Activated T-cell treated with anti-CD3 and anti-CD28 coated beads for 24 hours (primary cell): ENCODE data around the gene PIGB.
A peak's percentile ranks its signal among the peaks of the same experiment; 100 is the strongest.
"Not testable (repeated sequence)": the region's sequence is repeated elsewhere in the genome, so short reads cannot be mapped to it uniquely, and the experiment has no call there.

Source experiments
- DNase-seq: peaks from one replicate; pipeline ENCODE4 v3.0.0-alpha.2; 2020; ENCODE audit warnings: low read depth

The PIGB gene

DNA sequence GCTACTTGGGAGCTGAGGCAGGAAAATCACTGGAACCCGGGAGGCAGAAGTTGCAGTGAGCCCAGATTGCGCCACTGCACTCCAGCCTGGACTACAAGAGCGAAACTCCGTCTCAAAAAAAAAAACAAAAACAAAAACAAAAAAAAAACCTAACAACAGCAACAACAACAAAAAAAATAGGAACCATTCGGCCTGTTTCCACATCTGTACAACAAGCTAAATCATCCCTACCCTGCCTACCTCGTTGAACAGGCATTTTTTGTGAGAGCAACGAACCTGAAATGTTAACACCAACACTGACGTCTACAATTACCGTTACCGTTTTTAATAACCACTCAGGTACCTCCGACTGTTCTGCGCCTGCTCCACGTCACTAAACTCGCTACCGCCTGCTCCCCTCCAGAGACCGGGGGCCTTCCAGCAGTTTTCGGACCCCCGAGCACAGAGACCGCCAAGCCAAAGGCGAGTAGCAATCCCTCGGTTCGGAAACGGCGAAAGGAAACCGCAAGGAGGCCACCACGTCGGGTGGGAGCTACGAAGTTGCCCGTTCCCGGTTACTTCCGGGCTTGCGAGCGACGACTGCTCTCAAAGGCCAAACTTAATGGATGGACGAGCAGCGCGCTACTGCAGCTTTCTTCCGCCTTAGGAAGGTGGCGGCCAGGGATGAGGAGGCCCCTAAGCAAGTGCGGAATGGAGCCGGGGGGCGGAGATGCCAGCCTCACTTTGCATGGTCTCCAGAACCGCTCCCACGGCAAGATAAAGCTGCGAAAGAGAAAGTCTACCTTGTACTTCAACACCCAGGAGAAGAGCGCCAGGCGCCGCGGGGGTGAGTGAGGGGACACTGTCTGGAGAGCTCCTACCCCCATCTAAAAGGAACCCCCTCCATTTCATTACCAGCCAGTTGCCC, at the start of gene PIGB, which contains the start of gene PIGBOS1:
PIGB (plus strand) TSS at position 635 of the 907 bp plus-strand sequence; CDS start at position 664, 29 bp downstream.
PIGBOS1 (minus strand) TSS at position 536 of the 907 bp plus-strand sequence. CDS start 1,331 bp downstream, outside the sequence.
- DNase-seq, result peak; percentile 62

DNA sequence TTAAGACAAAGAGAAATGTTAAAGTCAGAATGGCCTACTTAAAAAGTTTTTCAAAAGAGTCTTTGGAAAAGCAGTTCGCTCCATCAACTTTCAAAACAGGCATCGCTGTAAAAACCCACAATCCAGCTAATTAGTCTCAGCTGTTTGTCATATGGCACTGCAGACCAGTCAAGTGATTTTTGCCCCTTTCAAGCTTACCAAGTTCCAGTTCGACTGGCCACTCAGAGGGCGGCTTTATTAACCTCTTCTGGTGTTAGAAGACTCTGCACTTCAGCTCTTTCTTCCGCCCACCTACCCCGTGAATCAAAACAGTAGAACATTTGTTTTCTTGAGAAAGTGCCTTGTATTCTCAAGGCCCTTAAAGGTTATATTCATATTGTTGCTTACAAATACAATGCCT, 48.7 kb upstream of the PIGB start:
- DNase-seq, result no peak

GRCh38 chr15:55276324-55276723, 42.7 kb upstream of the PIGB start:
- no peak for DNase-seq

GRCh38 chr15:55277116-55277564, 41.9 kb upstream of the PIGB start:
- peak; percentile 30 for DNase-seq

DNA sequence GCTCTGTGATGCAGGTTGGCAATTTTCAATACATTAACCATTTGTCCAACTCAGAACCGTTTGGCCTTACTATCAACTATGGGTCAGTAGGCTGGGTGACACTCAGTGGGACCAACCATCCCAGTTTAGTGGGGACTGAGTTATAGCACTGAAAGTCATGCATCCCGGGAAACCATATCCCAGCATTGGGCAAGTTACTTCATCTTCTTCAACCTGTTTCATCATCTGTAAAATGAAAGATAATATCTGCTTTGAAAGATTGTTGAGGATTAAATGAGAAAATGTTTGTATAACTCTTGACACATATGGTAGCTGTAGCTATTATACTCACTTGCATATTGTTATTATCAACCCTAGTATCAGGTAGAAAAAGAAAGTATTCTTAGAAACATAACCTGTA, 41.3 kb upstream of the PIGB start:
- DNase-seq, result no peak

GRCh38 chr15:55279100-55279745, 39.8 kb upstream of the PIGB start:
- no peak for DNase-seq

GRCh38 chr15:55279746-55280351, 39.2 kb upstream of the PIGB start:
- peak; percentile 50 for DNase-seq

DNA sequence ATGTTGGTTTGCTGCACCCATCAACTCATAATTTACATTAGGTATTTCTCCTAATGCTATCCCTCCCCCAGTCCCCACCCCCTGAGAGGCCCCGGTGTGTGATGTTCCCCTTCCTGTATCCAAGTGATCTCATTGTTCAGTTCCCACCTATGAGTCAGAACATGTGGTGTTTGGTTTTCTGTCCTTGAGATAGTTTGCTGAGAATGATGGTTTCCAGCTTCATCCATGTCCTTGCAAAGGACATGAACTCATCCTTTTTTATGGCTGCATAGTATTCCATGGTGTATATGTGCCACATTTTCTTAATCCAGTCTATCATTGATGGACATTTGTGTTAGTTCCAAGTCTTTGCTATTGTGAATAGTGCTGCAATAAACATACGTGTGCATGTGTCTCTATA, 38.4 kb upstream of the PIGB start:
- not testable (repeated sequence) for DNase-seq

GRCh38 chr15:55281517-55282228, 37.3 kb upstream of the PIGB start:
- no peak for DNase-seq

GRCh38 chr15:55282284-55282833, 36.7 kb upstream of the PIGB start:
- DNase-seq, result peak; percentile 18

DNA sequence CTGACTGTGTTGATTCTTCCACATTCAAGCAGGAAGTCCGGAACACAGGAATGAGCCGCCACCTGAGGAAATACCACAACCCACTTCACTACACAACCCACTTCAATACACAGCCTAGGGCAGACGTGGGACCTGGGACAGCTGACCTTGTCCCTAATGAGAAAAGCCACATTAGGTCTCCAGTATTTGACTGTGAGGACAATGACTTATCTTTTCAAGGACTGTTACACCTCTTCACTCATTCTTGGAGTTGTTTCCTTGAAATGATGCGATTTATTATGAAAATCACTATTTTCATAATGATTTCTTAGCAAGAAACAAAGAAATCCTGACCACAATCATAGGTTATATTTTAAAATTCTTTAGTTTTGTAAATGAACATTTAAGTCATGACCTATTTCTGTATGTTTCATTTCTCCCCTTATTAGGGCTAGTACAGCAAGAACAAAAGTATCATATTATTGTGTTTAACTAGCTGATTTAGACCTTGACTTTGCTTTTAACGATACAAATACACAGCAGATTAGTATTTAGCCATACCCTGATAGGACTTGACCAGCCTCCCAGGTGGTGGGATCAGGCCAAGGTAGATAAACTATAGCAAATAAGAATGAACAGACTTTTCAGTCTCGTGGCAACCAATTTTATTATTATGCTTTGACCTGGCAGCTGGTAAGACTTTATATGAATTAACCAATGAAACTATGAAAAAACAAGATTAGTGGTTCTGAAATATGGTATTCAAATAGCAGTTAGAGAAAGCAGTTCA, 35.5 kb upstream of the PIGB start:
- DNase-seq, result no peak

DNA sequence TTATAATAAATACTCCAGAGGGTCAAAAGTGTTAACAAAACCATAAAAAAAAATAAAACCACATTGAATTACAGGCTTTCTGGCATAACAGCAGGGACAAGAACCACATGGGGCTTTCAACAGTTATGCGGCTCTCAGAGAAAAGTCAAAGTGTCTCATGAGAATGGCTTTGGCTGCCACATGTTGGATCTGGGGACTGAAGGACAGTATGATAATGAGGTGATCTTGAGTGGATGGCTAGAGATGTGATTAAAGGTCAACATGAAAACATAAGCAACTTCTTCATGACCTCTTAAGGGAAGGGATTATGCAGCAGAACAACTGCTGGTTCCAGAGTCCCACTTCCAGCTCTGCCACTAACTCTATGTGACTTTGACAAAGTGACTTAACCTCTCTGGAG, 34.6 kb upstream of the PIGB start:
- no peak for DNase-seq

DNA sequence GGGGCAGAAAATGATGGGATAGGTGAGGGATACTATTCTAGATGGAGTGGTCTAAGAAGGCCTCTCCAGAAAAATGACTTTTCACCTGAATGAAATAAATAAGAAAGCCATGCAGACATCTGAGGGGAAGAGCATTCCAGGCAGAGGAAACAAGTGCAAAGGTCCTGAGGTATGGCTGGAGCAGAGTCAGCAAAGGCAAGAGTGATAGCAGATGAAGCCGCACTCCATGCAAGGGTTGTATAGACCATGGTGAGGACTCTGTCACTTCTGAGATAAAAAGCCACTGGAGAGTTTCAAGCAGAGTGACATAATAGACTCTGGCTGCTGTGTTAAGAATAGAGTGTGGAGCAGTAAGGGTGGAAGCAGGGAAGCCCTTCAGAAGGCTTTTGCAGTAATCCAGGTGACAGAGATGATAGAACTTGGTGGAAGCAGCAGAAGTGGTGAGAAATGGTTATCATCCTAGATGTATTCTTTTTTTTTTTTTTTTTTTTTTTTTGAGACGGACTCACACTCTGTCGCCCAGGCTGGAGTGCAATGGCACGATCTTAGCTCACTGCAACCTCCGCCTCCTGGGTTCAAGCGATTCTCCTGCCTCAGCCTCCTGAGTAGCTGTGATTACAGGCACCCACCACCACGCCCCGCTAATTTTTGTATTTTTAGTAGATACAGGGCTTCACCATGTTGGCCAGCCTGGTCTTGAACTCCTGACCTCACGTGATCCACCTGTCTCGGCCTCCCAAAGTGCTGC, 32.4 kb upstream of the PIGB start:
- not testable (repeated sequence) for DNase-seq

- no peak for DNase-seq
Measured at GRCh38 chr15:55288006-55288717, 30.9 kb upstream of the PIGB start.

DNA sequence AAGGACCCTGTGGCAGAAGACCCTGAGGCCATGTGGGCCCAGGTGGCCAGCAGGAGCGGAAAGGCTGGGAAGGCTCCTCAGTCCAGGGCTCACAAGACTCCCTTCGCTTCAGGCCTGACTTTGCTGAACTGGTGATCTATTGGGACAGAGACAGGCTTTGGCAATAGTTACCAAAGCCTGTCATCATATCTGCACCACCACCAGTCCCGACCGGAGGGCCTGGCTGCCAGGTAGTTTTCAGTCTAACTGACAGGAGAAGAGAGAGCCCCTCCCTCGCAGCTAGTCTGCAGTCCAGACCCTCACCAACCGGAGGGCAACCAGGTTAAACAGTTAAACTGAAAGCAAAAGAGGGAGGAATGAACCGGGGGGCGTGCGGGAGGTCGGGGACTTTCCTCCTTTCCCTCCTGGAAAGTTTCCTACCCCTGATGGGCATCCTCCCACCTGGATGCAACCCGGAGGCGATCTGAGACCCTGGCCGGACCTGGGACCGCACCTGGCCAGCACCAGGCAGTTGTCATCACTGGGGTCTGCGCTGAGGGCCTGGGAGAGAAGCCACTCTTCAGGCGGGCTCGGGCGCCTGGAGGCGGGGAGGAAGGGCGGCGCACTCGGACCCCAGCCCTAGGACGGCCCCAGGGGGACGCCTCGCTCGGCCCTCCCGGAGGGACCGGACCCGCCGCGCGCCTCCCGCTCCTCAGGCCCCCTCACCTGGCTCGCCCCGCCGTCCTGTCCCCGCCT, 29.8 kb upstream of the PIGB start:
- DNase-seq, result peak; percentile 28

- peak; percentile 76 for DNase-seq
Measured at GRCh38 chr15:55289746-55290527, 29.1 kb upstream of the PIGB start, which contains the start of gene RAB27A. RAB27A (minus strand) TSS chr15:55289813; CDS start chr15:55234934, 54,879 bp downstream.

DNA sequence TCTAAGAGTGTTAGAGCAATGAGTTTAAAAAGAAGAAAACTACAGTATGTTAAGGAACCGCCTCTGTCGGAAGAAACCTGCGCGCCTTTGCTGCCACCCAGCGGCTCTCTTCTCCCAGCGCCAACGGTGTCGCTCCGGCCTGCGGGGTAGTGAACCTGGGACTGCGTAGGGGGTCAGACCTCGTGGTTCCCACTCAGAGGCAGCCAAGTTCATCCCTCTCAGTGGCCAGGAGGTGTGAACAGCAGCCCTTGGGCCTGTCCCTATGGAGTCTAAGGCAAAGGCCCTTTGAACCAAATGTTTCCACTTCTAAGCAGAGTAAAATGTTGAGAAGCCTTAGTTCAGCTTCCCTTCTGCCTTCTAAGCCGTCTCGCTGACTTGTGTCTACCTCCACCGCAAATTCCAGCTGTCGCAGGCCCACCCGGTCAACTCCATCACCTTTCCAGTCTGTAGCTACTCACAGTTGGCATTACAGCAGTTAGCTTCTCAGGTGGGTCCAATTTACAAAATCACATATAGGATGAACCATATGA, 28.4 kb upstream of the PIGB start:
- DNase-seq, result peak; percentile 81

DNA sequence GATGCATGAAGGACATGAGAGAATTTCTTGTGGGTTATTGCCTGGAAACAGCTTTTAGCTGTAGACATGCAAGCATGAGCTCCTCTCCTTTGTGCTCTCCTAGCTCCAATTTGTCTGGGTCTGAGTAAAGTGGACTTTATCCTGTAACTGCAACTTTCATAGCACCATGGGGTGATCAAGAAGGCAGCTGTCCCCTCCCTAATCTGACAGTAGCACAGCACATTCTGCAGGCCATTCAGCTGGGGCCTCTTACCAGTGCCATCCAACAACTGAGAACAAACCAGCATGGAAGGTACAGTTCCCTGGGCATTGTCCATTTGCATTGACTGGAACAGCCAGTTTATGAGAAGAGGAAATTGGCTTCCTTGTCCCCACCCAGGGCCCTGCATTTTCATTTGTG, 21.7 kb upstream of the PIGB start:
- no peak for DNase-seq
